Measurements from ENCODE around the gene AWAT1.
"Not testable (repeated sequence)": the region's sequence is repeated elsewhere in the genome, so short reads cannot be mapped to it uniquely, and the experiment has no call there.

AWAT1 gene

DNA sequence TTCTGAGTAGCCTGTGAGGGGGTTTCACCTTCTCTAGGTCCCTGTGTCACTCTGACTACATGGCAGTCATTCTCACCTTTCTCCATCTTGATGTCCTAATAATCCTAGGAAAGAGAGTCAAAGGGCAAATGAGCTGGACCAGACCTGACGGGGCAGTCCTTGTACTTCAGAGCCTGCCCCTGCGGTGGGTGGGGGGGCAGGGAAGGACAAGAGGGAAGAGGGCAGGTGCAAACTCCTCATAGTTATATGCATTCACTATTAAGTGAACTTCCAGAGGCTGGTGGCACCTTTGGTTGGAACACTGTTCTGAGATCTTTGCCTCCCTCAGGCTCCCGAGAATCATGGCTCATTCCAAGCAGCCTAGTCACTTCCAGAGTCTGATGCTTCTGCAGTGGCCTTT is at the start of gene AWAT1:
TSS of gene AWAT1 (plus strand) at position 301 of the 400 bp plus-strand sequence. CDS start at position 342, 41 bp downstream.
- in situ Hi-C loops (cut with MboI; ENCODE audit: low sequenced_read_pairs), result no loop called here

DNA sequence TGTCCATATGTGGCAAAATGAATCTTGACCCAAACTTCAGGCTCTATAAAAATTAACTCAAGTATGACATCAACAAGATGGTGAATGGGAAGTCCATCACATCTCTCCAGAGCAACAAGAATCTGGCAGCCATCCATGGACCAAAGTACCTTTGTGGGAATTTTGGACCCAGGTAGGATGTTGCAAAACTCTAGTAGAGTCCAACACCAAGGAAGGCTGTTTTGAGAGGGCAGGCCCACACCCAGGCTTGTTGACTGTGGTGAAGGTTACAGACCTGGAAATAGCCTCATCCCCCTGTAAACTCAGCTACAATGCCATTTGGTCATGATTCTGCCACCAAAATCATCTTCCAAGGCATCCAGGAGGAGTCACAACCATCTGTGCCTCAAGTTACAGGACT is 44.2 kb upstream of the AWAT1 start:
- in situ Hi-C loops (cut with MboI; ENCODE audit: low sequenced_read_pairs), result no loop called here

DNA sequence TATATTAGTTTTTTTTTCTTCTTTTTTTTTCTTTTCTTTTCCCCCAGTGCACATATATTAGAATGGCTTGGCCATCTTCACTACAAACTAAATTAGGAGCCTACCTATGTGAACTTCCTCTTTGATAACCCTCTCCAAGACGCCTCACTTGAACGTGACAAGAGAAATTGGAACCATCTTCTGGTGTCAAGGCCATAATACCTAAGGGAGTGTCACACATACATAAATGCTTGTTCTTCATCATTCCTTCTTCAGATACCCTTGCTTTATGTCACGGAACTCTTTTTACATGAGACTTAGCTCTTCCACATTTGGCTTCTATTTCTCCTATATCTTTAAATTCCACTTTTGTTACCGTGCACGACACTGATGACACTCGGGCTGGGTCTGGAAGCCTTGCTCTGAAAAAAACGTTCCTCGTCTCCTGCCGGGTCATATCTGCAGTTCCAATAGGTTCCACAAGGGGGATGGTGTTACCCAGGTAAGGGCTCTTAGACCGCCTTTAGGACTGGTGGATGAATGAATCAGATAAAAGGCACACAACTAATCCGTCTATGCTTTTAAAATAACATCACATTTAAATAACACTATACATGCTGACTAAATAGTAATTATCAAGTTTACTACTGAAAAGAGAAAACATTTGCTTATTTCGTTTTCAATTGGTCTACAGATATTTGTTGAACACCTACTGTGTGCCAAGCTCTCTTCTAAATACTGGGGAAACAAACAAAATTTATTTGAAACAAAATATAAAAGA is 37.3 kb upstream of the AWAT1 start:
- in situ Hi-C loops (cut with MboI; ENCODE audit: low sequenced_read_pairs), result no loop called here

DNA sequence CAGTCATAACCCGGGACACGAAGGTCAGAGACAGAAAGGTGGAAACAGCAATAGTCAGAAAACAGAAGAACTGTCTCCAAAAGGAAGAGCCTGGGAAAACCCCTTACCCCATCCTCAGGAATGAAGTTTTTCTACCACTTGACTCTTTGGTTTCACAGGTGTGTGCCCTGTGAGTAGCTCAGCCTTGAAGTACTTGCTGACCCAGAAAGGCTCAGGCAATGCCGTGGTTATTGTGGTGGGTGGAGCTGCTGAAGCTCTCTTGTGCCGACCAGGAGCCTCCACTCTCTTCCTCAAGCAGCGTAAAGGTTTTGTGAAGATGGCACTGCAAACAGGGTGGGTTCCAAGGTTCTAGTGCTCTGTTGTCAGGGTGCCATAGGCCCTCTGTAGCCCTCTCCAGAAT is 32.7 kb upstream of the AWAT1 start:
- in situ Hi-C loops (cut with MboI; ENCODE audit: low sequenced_read_pairs), result no loop called here

DNA sequence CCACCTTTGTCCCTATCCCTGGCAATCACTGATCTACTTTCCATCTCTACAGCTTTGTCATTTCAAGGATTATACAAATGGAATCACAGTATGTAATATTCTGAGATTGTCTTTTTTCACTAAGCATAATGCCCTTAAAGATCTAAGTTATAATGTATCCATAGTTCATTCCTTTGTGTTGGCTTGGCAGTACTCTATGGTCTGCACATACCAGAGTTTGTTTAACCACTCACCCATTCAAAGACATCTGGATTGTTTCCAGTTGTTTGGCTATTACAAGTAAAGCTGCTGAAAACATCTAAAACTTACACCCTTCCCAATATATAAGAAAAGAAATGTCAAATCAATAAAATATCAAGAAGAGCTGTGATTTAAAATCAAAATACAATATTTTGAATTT is 26.0 kb upstream of the AWAT1 start:
- in situ Hi-C loops (cut with MboI; ENCODE audit: low sequenced_read_pairs), result no loop called here

DNA sequence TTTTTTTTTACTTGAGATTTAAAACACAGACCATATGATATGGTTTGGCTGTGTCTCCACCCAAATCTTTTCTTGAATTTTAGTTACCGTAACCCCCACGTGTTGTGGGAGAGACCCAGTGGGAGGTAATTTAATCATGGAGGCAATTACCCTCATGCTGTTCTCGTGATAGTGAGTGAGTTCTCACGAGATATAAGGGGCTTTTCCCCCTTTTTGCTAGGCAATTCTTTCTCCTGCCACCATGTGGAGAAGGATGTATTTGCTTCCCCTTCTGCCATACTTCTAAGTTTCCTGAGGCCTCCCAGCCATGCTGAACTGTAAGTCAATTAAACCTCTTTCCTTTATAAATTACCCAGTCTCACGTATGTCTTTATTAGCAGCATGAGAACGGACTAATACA is 24.9 kb upstream of the AWAT1 start:
- in situ Hi-C loops (cut with MboI; ENCODE audit: low sequenced_read_pairs), result not testable (repeated sequence)

DNA sequence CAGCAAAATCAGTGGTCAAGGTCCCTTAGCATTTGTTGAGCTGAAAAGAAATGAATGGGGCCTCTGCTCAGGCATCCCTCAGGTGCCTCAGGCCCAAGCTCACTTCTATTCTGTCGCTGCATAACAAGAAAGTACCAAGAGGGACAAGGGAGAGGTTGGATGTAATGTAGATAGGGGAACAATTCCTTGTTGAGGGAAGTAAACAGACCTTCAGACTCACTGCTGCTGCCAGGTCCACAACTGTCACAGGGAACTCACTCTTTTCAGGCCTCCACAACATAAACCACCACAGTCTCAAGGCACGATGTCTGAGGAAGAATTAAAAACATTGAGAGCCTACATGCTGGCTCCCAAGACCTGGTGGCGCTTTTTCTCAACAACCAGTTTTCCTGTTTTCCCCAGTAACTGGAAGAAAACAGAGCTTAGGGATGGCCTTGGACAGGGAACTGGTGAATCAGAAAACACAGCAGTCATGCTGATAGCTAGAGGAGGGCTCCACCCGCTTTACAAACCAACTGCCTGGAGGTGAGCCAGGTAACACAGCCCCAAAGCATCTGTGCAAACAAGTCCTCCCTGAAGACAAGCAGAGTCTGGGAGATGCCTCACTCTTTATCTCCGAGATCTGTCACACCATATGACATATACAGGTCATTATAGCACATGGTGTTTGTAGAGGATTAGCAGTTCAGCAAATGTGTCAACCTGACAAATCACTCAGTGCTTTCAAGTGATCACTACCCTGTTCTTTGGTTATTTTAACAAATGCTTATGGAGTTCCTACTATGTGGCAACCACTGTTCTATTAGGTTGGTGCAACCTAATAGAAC is 14.3 kb upstream of the AWAT1 start:
- in situ Hi-C loops (cut with MboI; ENCODE audit: low sequenced_read_pairs), result no loop called here

DNA sequence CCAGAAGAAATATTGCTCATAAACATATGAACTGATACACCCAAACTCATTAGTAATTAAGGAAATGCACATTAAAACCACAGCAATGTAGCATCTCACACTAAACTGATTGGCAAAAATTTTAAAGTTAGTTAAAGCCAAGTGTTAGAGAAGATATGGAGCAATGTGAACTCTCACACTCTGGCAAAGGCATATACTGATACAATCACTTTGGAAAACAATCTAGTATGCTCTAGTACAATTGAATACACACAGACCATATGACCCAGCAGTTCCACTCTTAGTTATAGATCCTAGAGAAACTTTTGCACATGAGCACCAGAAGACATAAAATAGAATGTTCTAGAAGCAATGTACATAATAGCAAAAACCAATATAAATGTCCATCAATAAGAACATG is 8.4 kb upstream of the AWAT1 start:
- in situ Hi-C loops (cut with MboI; ENCODE audit: low sequenced_read_pairs), result no loop called here

DNA sequence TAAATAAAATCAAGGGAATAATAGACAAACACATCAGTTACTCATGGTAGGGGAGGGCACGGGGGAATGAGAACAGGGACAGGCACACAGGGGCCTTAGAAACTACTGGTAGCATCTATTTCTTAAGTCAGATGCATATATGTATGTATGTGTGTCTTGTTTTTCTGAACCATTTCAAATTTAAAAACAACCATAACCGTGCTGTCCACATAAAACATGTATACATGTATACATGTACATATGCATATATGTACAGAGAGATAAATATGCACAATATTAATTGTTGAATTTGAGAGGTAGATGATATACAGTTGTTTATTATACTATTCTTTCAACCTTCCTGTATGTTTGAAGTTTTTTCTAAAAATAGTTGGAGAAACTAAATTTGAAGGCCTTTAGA is 7.8 kb upstream of the AWAT1 start:
- in situ Hi-C loops (cut with MboI; ENCODE audit: low sequenced_read_pairs), result no loop called here

DNA sequence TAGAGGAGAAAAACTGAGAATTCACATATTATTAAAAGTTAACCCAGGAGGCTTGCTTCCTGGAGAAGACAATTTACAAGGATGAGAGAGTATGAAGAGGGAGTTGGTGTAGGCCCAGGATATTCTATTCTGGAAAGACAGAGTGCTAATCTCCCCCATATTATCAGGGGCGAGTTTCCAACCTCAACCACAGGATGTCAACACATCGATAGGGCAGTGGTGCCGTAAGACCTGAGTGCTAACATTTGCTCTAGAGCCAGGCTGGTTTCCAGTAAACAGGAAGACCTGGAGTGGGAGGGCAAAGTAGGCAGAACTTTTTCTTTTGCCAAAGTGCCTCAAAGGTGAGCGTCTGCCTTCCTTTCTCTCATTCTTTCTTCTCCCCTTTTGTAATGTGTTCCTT is 2.8 kb upstream of the AWAT1 start:
- in situ Hi-C loops (cut with MboI; ENCODE audit: low sequenced_read_pairs), result no loop called here

DNA sequence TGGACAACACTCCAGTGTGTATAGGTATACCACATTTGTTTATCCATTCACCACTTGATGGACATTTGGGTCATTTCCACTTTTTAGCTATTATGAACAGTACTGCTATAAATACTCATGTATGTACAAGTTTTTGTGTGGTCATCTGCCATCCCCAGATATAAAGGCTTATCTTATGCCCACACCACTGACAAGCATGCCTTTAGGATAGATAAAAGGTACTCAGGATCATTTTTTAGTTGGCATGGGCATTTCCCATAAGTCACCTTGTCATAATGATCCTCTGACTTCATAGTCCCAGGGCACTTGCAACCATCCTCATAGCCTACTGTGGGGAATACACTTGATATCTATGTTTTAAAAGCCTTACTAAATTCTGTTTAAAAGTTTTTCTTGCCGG is 6.3 kb downstream of the AWAT1 start:
- in situ Hi-C loops (cut with MboI; ENCODE audit: low sequenced_read_pairs), result no loop called here

DNA sequence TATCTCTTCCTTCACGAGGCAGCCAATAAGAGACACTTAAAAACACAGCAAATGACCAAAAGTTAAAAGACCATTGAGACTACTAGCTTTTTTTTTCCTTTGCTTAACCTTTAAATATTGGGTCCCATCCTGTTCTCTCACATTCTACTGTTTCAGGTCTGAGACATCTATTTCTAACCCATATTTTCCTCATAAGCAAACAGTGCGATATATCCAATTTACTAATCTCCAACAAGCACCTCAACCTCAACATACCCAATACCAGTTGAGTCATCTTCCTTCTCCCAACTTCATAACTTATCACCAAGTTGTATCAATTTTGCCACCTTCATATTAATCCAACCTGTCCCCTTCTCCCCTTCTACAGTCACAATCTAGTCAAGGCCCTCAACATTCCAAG is 7.0 kb downstream of the AWAT1 start:
- in situ Hi-C loops (cut with MboI; ENCODE audit: low sequenced_read_pairs), result no loop called here

DNA sequence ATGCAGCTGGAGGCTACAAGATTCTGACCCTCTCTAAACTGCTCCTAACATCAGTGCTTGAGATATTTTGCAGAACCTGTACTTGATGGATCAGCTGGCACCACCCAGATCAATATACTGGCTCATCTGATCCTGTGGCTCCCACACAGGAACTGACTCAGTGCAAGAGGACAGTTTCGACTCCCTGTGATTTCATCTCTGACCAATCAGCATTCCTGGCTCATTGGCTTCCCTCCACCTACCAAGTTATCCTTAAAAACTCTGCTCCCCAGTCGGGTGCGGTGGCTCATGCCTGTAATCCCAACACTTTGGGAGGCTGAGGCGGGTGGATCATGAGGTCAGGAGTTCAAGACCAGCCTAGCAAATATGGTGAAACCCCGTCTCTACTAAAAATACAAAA is 9.1 kb downstream of the AWAT1 start:
- in situ Hi-C loops (cut with MboI; ENCODE audit: low sequenced_read_pairs), result not testable (repeated sequence)

DNA sequence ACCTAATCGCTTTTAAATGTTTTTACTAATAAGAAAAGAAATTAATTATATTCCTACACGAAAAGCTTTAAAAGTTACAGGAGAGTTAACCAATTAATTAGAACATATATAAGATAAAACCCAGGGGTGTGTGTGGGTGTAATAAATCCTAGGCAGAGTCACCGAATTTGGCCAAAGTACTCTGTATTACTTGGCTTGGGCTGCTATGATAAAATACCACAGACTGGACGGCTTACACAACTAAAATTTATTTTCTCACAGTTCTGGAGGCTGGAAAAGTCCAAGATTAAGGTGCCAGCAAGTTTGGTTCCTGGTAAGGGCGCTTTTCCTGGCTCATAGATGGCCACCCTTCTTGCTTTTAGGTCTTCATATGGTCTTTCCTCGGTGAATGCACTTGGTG is 10.4 kb downstream of the AWAT1 start:
- in situ Hi-C loops (cut with MboI; ENCODE audit: low sequenced_read_pairs), result no loop called here

DNA sequence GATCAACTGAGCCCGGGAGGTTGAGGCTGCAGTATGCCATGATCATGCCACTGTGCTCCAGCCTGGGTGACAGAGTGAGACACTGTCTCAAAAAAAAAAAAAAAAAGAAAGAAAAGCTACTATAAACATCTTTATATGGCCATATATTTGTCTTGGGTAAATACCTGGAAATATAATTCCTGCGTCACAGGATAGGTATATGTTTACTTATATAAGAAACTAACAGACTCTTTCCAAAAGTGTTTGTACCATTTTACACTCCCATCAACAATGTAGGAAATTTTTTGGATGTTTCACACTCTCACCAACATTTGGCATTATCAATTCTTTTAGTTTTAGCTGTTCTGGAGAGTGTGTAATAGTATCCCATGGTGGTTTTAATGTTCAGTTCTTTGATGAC is 12.8 kb downstream of the AWAT1 start:
- in situ Hi-C loops (cut with MboI; ENCODE audit: low sequenced_read_pairs), result no loop called here

DNA sequence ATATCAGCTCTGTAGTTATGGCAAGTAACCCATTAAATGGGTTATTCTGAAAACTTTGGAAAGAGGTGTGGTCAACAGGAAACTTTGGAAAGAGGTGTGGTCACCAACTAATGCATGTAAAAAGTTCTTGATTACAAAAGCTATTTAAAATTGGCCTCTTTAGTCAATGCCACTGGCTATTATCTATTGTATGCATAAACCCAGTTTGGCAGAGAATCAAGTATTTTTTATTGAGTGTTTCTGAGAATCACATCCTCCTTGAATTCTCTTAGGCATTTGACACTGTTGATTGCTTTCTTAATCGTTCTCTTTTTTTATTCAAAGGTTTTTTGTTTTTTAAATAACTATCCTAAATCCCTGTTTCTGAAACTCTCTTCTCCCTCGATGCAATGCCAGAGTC is 18.0 kb downstream of the AWAT1 start:
- in situ Hi-C loops (cut with MboI; ENCODE audit: low sequenced_read_pairs), result no loop called here

DNA sequence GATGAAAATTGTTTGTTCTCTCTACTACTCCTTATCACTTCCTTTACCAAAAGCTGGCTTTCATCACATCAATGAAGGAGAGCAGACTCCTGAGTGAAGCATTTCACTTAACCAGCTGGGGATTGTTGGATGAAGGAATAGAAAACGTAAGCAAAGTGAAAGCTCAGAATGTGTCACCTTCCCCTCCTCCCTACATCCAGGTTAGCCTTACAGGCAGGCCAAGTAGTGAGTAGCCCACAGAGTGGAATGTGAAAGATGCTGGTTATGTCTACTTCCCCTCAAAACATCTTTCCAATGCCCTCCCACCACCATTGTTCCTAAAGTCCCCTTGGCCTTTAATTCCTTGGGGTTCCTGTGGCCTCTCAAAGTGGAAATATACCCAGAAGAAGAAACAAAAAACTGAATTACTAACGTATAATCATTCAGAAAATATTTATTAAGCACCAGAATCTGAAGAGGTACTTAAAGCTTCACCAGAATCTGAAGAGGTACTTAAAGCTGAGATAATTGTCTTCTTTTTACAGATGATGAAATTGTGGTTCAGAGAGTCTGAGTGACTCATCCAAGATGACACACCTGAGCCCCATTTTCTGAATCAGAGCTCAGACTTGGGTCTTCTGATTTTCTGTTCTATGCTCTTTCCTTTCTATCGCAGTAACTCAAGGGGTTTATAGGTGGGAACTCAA is 19.1 kb downstream of the AWAT1 start:
- in situ Hi-C loops (cut with MboI; ENCODE audit: low sequenced_read_pairs), result no loop called here

DNA sequence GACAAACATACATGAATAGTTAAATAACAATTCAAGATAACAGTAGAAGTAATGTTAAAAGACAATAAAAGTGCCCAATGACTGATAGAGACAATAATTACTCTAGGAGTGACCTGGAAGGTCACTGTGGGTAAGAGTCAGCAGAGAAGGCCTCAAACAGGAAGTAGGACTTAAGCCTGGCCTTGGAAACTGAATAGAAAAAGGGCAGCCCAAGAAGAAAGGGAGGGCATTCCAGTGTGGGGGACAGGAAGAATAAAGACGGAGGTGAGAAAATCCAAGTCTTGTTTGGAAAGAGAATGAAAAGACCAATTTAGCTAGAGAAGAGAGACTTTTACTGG is 19.6 kb downstream of the AWAT1 start:
- in situ Hi-C loops (cut with MboI; ENCODE audit: low sequenced_read_pairs), result no loop called here

DNA sequence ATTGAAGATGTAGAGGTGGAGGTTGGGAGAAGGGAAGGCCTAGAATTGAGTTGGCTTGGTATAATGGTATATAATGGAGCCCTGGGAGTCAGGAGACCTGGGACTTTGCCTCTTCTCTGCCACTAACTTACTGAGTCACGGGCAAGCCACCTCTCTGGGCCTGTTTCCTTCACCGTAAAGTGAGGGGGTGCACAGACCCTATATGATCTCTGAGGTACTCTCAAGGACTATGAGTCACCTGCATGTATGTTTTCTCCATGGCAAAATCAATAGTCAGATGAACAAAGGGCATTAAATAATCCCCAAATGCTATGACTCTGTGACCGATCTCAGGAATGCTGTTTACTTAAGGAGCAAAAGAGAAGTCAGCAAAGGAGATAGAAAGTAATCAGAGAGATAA is 20.5 kb downstream of the AWAT1 start:
- in situ Hi-C loops (cut with MboI; ENCODE audit: low sequenced_read_pairs), result no loop called here

DNA sequence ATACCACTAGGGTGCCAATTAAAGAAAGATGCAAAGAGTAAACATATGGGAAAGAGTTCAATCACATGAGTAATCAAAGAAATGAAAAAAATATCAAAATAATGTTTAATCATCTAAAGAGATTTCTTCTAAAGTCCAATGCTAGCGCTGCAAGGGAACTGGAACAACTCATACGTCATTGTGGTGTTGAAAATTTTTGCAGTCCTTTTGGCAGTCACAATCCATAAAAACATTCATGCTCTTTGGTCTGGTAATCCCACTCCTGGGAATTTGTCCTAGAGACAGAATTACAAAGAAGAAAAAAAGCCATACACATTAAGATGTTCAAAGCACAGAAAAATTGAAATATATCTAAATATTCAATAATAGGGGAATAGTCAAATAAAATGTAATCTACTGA is 21.0 kb downstream of the AWAT1 start:
- in situ Hi-C loops (cut with MboI; ENCODE audit: low sequenced_read_pairs), result no loop called here

DNA sequence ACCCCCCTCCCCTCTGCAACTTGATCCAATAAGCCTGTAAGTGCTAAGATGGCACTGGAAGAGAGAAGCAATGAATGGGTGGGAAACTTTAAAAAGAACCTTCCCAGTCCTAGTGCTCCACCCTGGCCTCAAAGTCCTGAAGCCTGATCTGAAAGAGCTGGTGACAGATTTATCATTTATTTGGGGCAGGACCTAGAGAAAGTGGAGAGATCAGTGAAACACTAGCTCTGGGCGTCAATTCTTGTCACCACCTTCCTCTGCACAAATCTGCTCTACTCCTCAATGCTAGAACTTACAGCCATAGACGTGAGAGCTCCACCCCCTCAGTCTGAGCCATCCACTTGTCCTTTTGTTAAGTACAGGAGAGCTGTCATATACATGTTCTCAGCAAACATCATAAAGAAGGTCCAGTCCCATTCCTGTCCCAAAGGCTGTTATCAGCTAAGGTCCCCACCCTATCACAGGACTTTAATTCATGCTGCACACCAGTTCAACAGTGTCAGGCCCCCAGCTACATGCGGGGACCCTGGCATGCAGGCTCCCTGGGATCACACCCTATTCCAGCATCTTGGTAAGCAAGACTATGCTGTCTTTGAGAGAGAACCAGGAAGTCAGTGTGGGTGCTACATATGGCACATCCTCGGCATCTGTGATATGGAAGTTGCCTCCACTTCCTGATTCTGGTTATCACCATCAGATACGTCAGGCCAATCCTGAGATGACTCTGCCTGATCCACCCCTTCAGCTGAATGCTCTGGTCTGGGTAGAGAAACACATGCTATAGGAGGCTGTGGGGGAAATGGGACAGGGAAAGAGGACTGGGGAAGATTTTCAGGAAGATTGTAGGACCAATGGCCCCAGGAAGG is 23.2 kb downstream of the AWAT1 start:
- in situ Hi-C loops (cut with MboI; ENCODE audit: low sequenced_read_pairs), result no loop called here
